Tibial artery (tissue), 4 donors: ENCODE measurements around the gene COL2A1.

Experiments used
- DNase-seq, 2 donors: peaks; one replicate each; pipeline ENCODE4 v3.0.0-alpha.2; 2019
- H3K27ac ChIP-seq, 2 donors: fragments of 200-600 bp; sonication (generic) in 1 of 2; 1 replicate in 1 of 2; 2 replicates in 1 of 2; pipeline ENCODE4 v1.5.1; 2018 to 2019; ENCODE audit warnings: mild to moderate bottlenecking in 1 of 2
- H3K27me3 ChIP-seq, 2 donors: fragments of 200-600 bp; sonication (generic) in 1 of 2; one replicate each; pipeline versions ENCODE4 v1.5.1 to v1.6.0; 2016 to 2019
- H3K36me3 ChIP-seq, 3 donors: fragments of 200-600 bp; sonication (generic) in 2 of 3; one replicate each; pipeline ENCODE4 v1.5.1; 2016 to 2019; ENCODE audit warnings: mild to moderate bottlenecking in 2 of 3
- H3K4me1 ChIP-seq, 4 donors: fragments of 200-600 bp; sonication (generic) in 2 of 4; 1 replicate in 3 of 4; 2 replicates in 1 of 4; pipeline ENCODE4 v1.5.1; 2016 to 2019
- H3K4me3 ChIP-seq, 2 donors: fragments of 200-600 bp; sonication (generic) in 1 of 2; 1 replicate in 1 of 2; 2 replicates in 1 of 2; pipeline ENCODE4 v1.5.1; 2018 to 2019; ENCODE audit warnings: mild to moderate bottlenecking in 2 of 2
- H3K9me3 ChIP-seq, 3 donors: fragments of 200-600 bp; sonication (generic) in 1 of 3; one replicate each; pipeline ENCODE4 v1.5.1; 2016 to 2019
- CTCF ChIP-seq, 2 experiments: fragments of 200-600 bp in 1 of 2; fragments of 450-650 bp in 1 of 2; IDR thresholded peaks; one replicate each; pipeline ENCODE4 v1.5.1; 2017 to 2019; ENCODE audit warnings: antibody characterized with exemption in 2 of 2, mild to moderate bottlenecking in 1 of 2, moderate library complexity in 1 of 2
- intact Hi-C: fragments of 100-400 bp; cut with DNase I; formaldehyde crosslinking; loops from one replicate; pipeline ENCODE4 v1.15.0; 2023; ENCODE audit warnings: low total_unique reads

Gene COL2A1

GRCh38 chr12:47980197-47980596, 24.1 kb downstream of the COL2A1 start:
- Histone ChIP-seq H3K9me3 (no peaks in the 10 kb centered on the region), H3K27me3 (peaks cover 0 to 13% of the 10 kb centered on the region in 2 donors), H3K4me1 (no peaks in the 10 kb centered on the region), H3K36me3 (no peaks in the 10 kb centered on the region), H3K27ac (no peak overlapping the region), H3K4me3 (no peak overlapping the region)
- TF ChIP-seq CTCF (IDR thresholded peaks at IDR 0.05) = no peak
- no peak for DNase-seq
- intact Hi-C loops = no loop called here

GRCh38 chr12:47979686-47980085, 24.6 kb downstream of the COL2A1 start:
- no peak for DNase-seq
- intact Hi-C loops = no loop called here
- Histone ChIP-seq H3K36me3 (no peaks in the 10 kb centered on the region), H3K9me3 (no peaks in the 10 kb centered on the region), H3K4me3 (no peak overlapping the region), H3K27ac (no peak overlapping the region), H3K27me3 (peaks cover 0 to 13% of the 10 kb centered on the region in 2 donors), H3K4me1 (no peaks in the 10 kb centered on the region)
- no peak for TF ChIP-seq CTCF (IDR thresholded peaks at IDR 0.05)

- Histone ChIP-seq H3K9me3 (no peaks in the 10 kb centered on the region), H3K4me1 (no peaks in the 10 kb centered on the region), H3K27ac (no peak overlapping the region), H3K27me3 (peaks cover 0 to 13% of the 10 kb centered on the region in 2 donors), H3K4me3 (no peak overlapping the region), H3K36me3 (no peaks in the 10 kb centered on the region)
- DNase-seq = no peak
- intact Hi-C loops = no loop called here
- TF ChIP-seq CTCF (IDR thresholded peaks at IDR 0.05) = no peak
Observed at GRCh38 chr12:47979166-47979565, 25.1 kb downstream of the COL2A1 start.

- no peak for TF ChIP-seq CTCF (IDR thresholded peaks at IDR 0.05)
- no peaks in the 10 kb centered on the region for H3K9me3 ChIP-seq
- H3K4me1 ChIP-seq = no peaks in the 10 kb centered on the region
- H3K27ac ChIP-seq = no peak overlapping the region
- H3K27me3 ChIP-seq = peaks cover 0 to 12% of the 10 kb centered on the region in 2 donors
- intact Hi-C loops = no loop called here
- H3K36me3 ChIP-seq = no peaks in the 10 kb centered on the region
- no peak for DNase-seq
- H3K4me3 ChIP-seq = no peak overlapping the region
Observed at GRCh38 chr12:47978598-47978873, 25.7 kb downstream of the COL2A1 start.

GRCh38 chr12:47977772-47978597, 26.3 kb downstream of the COL2A1 start:
- H3K27ac ChIP-seq = no peak overlapping the region
- TF ChIP-seq CTCF (IDR thresholded peaks at IDR 0.05) = no peak
- intact Hi-C loops = no loop called here
- peaks cover 0 to 8% of the 10 kb centered on the region in 2 donors for H3K27me3 ChIP-seq
- no peak for DNase-seq
- no peaks in the 10 kb centered on the region for H3K9me3 ChIP-seq
- H3K36me3 ChIP-seq = no peaks in the 10 kb centered on the region
- no peaks in the 10 kb centered on the region for H3K4me1 ChIP-seq
- H3K4me3 ChIP-seq = no peak overlapping the region
